HG03097 (cell line): ENCODE data around the gene ZNF334.

Experiments
- ATAC-seq: cut with Tn5 transposase; IDR thresholded peaks from one replicate; pipeline ENCODE4 v1.9.1; 2021; ENCODE audit not compliant: unreplicated experiment, low FRiP score

ZNF334 gene

GRCh38 chr20:46546298-46546697, 32.9 kb upstream of the ZNF334 start:
- ATAC-seq, result no peak

- no peak for ATAC-seq
Measured at GRCh38 chr20:46545827-46546138, 32.4 kb upstream of the ZNF334 start.

GRCh38 chr20:46545077-46545826, 31.9 kb upstream of the ZNF334 start:
- ATAC-seq, result no peak

- ATAC-seq, result no peak
Measured at GRCh38 chr20:46544576-46544975, 31.2 kb upstream of the ZNF334 start.

GRCh38 chr20:46543959-46544358, 30.6 kb upstream of the ZNF334 start:
- no peak for ATAC-seq

- ATAC-seq, result no peak
Measured at GRCh38 chr20:46543033-46543432, 29.7 kb upstream of the ZNF334 start.

GRCh38 chr20:46541229-46541935, 28.0 kb upstream of the ZNF334 start:
- no peak for ATAC-seq

- no peak for ATAC-seq
Measured at GRCh38 chr20:46539113-46539512, 25.8 kb upstream of the ZNF334 start.

GRCh38 chr20:46530640-46531039, 17.3 kb upstream of the ZNF334 start:
- ATAC-seq, result no peak

GRCh38 chr20:46523696-46524328, 10.5 kb upstream of the ZNF334 start:
- no peak for ATAC-seq

GRCh38 chr20:46523108-46523507, 9.7 kb upstream of the ZNF334 start:
- no peak for ATAC-seq

- ATAC-seq, result no peak
Measured at GRCh38 chr20:46520976-46521579, 7.7 kb upstream of the ZNF334 start.

GRCh38 chr20:46520540-46520939, 7.2 kb upstream of the ZNF334 start:
- no peak for ATAC-seq

GRCh38 chr20:46519471-46520068, 6.2 kb upstream of the ZNF334 start:
- ATAC-seq, result no peak

GRCh38 chr20:46509523-46509922, 3.8 kb downstream of the ZNF334 start:
- no peak for ATAC-seq

- ATAC-seq, result no peak
Measured at GRCh38 chr20:46507760-46508407, 5.5 kb downstream of the ZNF334 start.

- no peak for ATAC-seq
Measured at GRCh38 chr20:46505506-46505905, 7.9 kb downstream of the ZNF334 start.

GRCh38 chr20:46501961-46502360, 11.4 kb downstream of the ZNF334 start:
- no peak for ATAC-seq

GRCh38 chr20:46501337-46501942, 11.9 kb downstream of the ZNF334 start:
- ATAC-seq, result no peak

- no peak for ATAC-seq
Measured at GRCh38 chr20:46494077-46494476, 19.3 kb downstream of the ZNF334 start.
